Measurements from ENCODE around the gene EIF4EBP2. TPM values are rescaled to one million over a fixed set of nuclear protein-coding genes. Genes with fewer than 3 reads are reported as not detected.

EIF4EBP2 gene
- total and polyA plus RNA-seq, 2 of the 13 experiments (the other 11 are each of a cell fraction or from before 2014, with no cell fraction given): 16.9 to 22.0 TPM

GRCh38 chr10:70363971-70364771 is 39.8 kb upstream of the EIF4EBP2 start (continued):
- TF ChIP-seq NFIC (IDR thresholded peaks at IDR 0.05; ENCODE audit: low read length) (no peak), ESRRA (CRISPR knock-in tag; IDR thresholded peaks at IDR 0.05; ENCODE audit: low read depth) (no peak), GATAD2A (CRISPR knock-in tag; IDR thresholded peaks at IDR 0.05) (peak; percentile 70), BCL6 (CRISPR knock-in tag; IDR thresholded peaks at IDR 0.05) (no peak), ZNF724P (CRISPR knock-in tag; IDR thresholded peaks at IDR 0.05; ENCODE audit: borderline replicate concordance) (0 out of 2 replicates have a peak, but pooled peaks have one; percentile 30), POGZ (CRISPR knock-in tag; IDR thresholded peaks at IDR 0.05) (peak; percentile 57; the same call in 1 of the 2 replicates), NFYC (CRISPR knock-in tag; IDR thresholded peaks at IDR 0.05) (no peak), PTBP1 (IDR thresholded peaks at IDR 0.05; ENCODE audit: low read depth, low read length, poor library complexity, severe bottlenecking) (no peak), MTA1 (CRISPR knock-in tag; IDR thresholded peaks at IDR 0.05; ENCODE audit: borderline replicate concordance) (0 out of 2 replicates have a peak, but pooled peaks have one; percentile 27), MEIS2 (CRISPR knock-in tag; IDR thresholded peaks at IDR 0.05) (no peak), HES4 (CRISPR knock-in tag; IDR thresholded peaks at IDR 0.05; ENCODE audit: borderline replicate concordance) (no peak), MTERF4 (CRISPR knock-in tag; IDR thresholded peaks at IDR 0.05) (no peak), ZNF839 (CRISPR knock-in tag; IDR thresholded peaks at IDR 0.05; ENCODE audit: borderline replicate concordance) (0 out of 2 replicates have a peak, but pooled peaks have one; percentile 55), CTCF (CRISPR knock-in tag; IDR thresholded peaks at IDR 0.05) (peak; percentile 99), ZBTB7B (CRISPR knock-in tag; IDR thresholded peaks at IDR 0.05) (0 out of 2 replicates have a peak, but pooled peaks have one; percentile 58), PITX1 (CRISPR knock-in tag; IDR thresholded peaks at IDR 0.05) (no peak; the same call in 1 of the 2 replicates), NFATC3 (CRISPR knock-in tag; IDR thresholded peaks at IDR 0.05) (no peak), AKAP8 (CRISPR knock-in tag; IDR thresholded peaks at IDR 0.05) (no peak), EP300 (IDR thresholded peaks at IDR 0.05; ENCODE audit: low read depth in 2 of 2, low read length in 2 of 2) (peak in 1 of 2 experiments; percentile 77; a peak in 1 of 4 replicates), EP300 (CRISPR knock-in tag; IDR thresholded peaks at IDR 0.05; ENCODE audit: borderline replicate concordance) (no peak), ZNF564 (CRISPR knock-in tag; IDR thresholded peaks at IDR 0.05) (no peak), KAT7 (CRISPR knock-in tag; IDR thresholded peaks at IDR 0.05; ENCODE audit: borderline replicate concordance) (peak; percentile 49; the same call in 1 of the 2 replicates), POLR2G (IDR thresholded peaks at IDR 0.05; ENCODE audit: low read depth, low read length) (no peak), ZKSCAN5 (CRISPR knock-in tag; IDR thresholded peaks at IDR 0.05) (no peak), BHLHE40 (IDR thresholded peaks at IDR 0.05; ENCODE audit: low read length) (0 out of 2 replicates have a peak, but pooled peaks have one; percentile 7), TCF12 (IDR thresholded peaks at IDR 0.05) (no peak), TCF12 (CRISPR knock-in tag; IDR thresholded peaks at IDR 0.05) (no peak), NFE2L1 (CRISPR knock-in tag; IDR thresholded peaks at IDR 0.05; ENCODE audit: borderline replicate concordance) (no peak)
- TF ChIP-seq, protein P1, sequence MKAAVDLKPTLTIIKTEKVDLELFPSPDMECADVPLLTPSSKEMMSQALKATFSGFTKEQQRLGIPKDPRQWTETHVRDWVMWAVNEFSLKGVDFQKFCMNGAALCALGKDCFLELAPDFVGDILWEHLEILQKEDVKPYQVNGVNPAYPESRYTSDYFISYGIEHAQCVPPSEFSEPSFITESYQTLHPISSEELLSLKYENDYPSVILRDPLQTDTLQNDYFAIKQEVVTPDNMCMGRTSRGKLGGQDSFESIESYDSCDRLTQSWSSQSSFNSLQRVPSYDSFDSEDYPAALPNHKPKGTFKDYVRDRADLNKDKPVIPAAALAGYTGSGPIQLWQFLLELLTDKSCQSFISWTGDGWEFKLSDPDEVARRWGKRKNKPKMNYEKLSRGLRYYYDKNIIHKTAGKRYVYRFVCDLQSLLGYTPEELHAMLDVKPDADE (CRISPR knock-in tag; IDR thresholded peaks at IDR 0.05): no peak
